GM12892 (cell line): Measurements from ENCODE around the gene BBS4.
"Not testable (repeated sequence)": the region's sequence is repeated elsewhere in the genome, so short reads cannot be mapped to it uniquely, and the experiment has no call there.

ENCODE experiments used
- DNase-seq: peaks from one replicate; pipeline ENCODE4 v3.0.0; 2011; ENCODE audit not compliant: insufficient read length
- FAIRE-seq: peaks from 2 replicates; lab custom pipeline; 2011; peaks lifted over from hg19 to GRCh38; lab: Jason Lieb, UNC
- POLR2A ChIP-seq: IDR thresholded peaks from 2 replicates; pipeline ENCODE4 v1.6.1; 2011; ENCODE audit warnings: low read depth, low read length, control low read depth
- POLR2AphosphoS5 ChIP-seq: IDR thresholded peaks from 2 replicates; pipeline ENCODE4 v1.6.1; 2011; ENCODE audit warnings: low read depth, low read length, control low read depth
- TAF1 ChIP-seq: IDR thresholded peaks from 2 replicates; pipeline ENCODE4 v1.6.1; 2011; ENCODE audit warnings: low read depth, mild to moderate bottlenecking, control low read depth, low read length, borderline replicate concordance

BBS4 gene

DNA sequence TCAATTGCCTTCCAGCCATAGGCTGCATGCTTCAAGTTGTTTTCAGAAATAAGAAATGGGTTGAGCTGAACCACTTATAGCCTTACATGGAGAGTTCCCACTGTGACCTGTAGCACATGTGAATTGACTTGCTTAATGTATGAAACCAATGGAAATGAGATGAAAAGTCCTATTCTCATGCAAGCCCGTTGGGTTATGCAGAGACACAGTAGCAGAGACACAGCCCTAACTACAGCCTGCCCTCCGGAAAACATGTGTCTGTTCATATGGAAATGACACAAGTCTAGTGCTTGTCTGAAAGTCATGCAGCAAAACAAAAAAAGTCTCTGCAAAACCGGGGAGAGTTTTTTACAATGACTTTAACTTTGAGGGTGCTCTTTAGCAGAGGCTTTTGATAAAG is 14.5 kb upstream of the BBS4 start:
- FAIRE-seq: no peak
- no peak for DNase-seq
- no peak for TF ChIP-seq POLR2A
- no peak for TF ChIP-seq TAF1
- TF ChIP-seq POLR2AphosphoS5: no peak

DNA sequence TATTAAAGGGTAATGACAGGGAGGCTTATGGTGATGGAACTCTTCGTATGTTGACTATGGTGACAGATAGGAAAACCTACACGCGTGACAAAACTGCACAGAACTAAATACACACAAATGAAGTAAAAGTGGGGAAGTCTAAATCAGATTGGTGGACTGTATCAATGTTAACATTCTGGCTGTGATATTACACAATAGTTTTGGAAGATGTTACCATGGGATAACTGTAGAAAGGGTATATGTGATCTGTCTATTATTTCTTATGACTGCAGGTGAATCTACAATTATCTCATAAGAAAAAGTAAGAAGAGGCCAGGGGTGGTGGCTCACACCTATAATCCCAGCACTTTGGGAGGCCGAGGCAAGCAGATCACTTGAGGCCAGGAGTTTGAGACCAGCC is 9.2 kb upstream of the BBS4 start:
- no peak for TF ChIP-seq POLR2A
- no peak for TF ChIP-seq TAF1
- TF ChIP-seq POLR2AphosphoS5: no peak
- no peak for DNase-seq
- FAIRE-seq: no peak

DNA sequence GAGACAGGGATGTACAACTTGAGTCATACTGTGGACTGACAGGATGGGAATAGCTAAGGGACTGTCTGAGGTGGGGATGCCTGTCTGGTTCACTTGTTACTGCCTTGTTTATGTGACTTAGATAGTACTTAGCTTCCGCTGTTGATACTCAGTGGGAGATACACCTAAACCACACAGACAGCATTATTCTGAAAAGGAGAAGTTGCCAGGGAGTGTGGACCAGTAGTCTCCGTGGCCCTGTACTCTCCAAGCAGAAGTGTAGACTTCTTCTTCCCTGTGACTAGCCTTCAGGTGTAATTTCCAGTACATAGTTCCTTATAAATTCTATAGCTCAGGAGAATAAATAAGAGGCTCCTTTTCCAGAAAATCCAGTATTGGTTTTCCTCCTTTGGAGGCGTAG is 5.1 kb upstream of the BBS4 start:
- no peak for DNase-seq
- no peak for FAIRE-seq
- TF ChIP-seq POLR2AphosphoS5 (no peak), TAF1 (no peak), POLR2A (no peak)

DNA sequence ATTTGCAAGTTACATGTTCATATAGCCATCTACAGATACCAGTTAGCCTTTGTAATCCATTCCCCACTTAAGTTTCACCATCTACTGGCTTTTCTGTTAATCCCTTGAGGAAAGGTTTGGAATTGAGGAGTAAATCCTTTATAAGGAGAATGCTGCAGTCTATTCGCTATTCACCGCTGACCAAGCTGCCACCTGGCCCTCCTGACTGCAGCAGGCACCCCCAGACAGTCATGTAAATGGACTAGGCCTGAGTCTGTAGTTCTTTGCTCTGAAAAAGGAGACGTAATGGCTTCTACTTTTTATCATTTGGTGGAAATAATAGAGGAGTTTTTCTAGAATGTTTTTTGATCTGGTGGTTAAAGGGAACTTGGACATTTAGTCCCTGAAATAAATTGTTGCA is 3.2 kb upstream of the BBS4 start:
- no peak for DNase-seq
- TF ChIP-seq POLR2A (no peak), TAF1 (no peak), POLR2AphosphoS5 (no peak)
- no peak for FAIRE-seq

DNA sequence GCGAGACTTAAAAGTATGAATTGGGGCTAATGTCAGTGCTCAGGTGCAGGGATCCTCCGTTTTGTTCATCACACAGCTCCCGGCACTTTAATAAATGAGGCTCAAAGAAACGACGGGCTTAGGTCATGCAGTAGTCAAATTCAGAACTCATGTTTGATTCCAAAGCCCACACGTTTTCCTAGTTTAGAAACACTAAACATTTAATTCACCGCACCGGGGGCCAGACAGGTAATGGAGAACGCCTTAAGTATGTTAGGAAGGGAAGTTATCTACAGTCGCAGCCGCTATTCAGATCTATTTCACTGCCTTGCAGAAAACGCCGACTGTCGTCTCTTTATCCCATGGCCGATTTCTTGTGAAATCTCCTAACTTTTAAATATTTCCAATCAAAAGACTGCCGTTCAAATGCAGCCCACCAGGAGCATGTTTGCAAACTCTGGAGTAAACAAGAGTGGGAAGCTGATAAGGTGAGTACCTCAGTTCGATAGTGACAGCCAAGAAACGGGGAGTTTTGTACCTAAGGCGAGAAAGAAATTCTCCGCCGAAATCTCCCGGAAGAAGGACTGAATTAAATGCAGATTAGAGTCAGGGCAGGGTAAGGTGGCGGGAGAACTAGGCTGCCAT is 594 bp upstream of the BBS4 start:
- DNase-seq (no peak), FAIRE-seq (no peak)
- TF ChIP-seq POLR2AphosphoS5: no peak
- no peak for TF ChIP-seq TAF1
- TF ChIP-seq POLR2A: no peak

DNA sequence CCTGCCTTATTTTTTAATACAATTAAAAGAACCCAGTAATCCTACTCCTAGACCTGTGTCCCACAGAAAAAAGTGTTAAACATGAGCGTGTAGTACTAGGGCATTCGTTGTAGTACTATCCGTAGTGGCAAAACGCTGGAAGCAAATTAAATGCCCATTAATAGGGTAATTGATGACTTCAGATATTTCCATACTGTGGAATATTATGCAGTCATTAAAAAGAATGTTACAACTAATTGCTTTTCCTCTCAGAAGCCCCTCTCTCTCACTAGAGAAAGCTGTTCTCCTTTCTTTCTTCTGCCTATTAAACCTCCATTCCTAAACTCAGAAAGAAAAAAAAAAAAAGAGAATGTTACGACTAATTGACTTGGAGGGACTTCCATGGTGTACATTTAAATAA is 2.7 kb downstream of the BBS4 start:
- FAIRE-seq: no peak
- no peak for TF ChIP-seq TAF1
- TF ChIP-seq POLR2A: no peak
- TF ChIP-seq POLR2AphosphoS5: no peak
- no peak for DNase-seq

DNA sequence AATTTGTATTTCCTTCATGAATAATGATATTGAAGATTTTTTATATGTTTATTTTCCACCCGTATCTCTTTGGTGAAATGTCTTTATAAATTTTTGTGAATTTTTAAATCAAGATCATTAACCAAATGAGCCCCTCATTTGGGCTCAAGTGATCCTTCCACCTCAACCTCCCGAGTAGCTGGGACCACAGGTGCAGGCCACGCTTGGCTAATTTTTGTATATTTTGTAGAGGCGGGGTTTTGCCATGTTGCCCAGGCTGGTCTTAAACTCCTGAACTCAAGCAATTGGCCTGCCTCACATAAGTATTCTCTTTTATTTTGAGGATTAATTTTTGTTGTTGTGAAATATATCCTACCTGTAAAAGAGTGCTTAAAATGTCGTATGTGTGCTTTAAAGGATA is 4.9 kb downstream of the BBS4 start:
- no peak for DNase-seq
- TF ChIP-seq POLR2A (no peak), POLR2AphosphoS5 (no peak), TAF1 (no peak)
- FAIRE-seq: no peak

DNA sequence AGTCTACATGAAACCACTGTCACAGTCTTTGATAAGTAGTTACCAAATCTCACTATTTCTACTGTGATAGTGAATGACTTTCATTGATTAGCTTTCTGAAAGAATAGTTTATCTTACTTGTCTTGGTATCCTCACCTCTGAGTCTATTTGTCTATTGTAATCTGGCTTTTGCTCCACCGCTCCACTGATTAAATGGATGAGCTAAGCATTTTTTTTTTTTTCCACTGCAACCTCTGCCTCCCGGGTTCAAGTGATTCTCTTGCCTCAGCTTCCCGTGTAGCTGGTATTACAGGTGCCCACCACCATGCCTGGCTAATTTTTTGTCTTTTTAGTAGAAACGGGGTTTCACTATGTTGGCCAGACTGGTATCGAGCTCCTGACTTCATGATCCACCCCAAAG is 12.9 kb downstream of the BBS4 start:
- TF ChIP-seq POLR2AphosphoS5 (no peak), POLR2A (no peak), TAF1 (no peak)
- DNase-seq (no peak), FAIRE-seq (no peak)

DNA sequence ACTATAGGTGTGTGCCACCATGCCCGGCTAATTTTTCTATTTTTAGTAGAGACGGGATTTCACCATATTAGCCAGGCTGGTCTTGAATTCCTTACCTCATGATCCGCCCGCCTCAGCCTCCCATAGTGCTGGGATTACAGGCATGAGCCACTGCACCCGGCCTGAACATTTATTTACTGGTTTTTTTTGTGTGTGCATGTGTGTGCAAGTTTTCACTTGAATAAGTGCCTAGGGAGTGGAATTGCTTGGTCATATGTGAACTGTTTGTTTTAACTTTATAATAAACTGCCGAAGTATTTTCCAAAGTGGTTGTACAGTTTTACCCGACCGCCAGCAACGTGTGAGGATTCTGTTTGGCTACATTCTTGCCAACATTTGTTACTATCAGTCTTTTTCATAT is 14.1 kb downstream of the BBS4 start:
- no peak for TF ChIP-seq TAF1
- DNase-seq: no peak
- no peak for FAIRE-seq

DNA sequence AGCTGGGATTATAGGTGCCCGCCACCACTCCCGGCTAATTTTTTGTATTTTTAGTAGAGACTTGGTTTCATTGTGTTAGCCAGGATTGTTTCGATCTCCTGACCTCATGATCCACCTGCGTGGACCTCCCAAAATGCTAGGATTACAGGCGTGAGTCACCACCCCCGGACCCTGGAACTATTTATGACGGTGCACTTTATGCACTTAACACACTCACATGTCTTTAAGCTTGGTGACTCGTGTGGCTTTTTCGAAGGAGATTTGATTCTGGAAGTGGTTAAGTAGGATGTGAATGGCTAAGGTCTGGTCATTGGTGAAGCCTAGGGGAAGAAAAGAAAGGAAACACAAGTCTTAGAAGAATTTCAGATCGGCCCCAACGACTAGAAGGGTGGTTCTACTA is 20.3 kb downstream of the BBS4 start:
- DNase-seq: no peak
- no peak for TF ChIP-seq TAF1
- TF ChIP-seq POLR2A: no peak
- TF ChIP-seq POLR2AphosphoS5: no peak
- no peak for FAIRE-seq

DNA sequence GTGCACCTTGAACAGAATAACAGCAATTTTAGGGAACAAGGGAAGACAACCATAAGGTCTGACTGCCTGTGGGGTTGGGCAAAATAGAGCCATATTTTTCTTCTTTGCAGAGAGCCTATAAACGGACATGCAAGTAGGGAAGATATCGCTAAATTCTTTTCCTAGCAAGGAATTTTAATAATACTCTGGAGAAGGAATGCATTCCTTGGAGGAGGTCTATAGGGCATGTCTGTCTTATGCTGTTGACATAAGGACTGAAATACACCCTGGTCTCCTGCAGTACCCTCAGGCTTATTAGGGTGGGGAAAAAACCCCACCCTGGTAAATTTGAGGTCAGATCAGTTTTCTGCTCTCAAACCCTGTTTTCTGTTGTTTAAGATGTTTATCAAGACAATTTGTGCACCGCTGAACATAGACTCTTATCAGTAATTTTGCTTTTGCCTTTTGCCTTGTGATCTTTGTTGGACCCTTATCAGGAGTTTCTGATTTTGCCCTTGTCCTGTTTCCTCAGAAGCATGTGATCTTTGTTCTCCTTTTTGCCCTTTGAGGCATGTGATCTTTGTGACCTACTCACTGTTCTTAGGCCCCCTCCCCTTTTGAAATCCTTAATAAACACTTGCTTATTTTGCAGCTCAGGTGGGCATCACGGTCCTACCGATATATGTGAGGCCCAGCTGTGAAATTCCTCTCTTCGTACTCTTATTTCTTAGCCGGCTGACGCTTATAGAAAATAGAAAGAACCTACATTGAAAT is 22.7 kb downstream of the BBS4 start:
- not testable (repeated sequence) for DNase-seq, FAIRE-seq

DNA sequence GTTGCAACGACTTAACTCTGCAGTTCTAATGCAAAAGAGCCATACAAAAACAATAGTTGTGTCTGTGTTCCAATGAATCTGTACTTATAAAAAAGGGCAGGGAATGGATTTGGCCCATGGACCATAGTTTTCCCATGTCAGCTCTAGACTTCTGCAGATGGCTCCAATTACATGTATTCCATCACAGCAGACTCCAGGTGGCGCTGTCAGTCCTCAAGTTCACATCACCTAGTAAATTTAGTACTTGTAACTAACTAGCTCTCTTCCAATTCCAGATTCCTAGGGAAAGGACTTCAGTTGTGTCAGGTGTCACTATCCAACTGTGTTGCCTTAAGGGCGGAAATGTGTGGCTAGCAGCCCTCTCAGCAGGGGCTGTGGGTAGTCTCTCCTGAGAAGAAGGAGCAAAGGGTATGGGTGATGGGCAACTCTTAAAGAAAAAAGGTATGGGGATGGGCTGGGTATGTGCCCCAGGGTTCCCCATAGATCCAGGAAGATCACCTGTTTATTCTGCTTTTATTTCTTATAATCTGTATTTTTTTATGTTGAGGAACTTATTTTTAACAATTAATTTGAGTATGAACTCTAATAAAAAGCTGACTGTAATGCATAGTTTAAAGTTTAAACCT is 36.2 kb downstream of the BBS4 start:
- DNase-seq (no peak), FAIRE-seq (peak; percentile 61)

More for the DNA sequence above, 36.2 kb downstream of the BBS4 start:
- TF ChIP-seq POLR2AphosphoS5: no peak
- TF ChIP-seq TAF1: no peak
